HG03025 (cell line): ENCODE measurements around the gene ZDHHC8.

Experiments used
- ATAC-seq: cut with Tn5 transposase; IDR thresholded peaks from one replicate; pipeline ENCODE4 v1.9.1; 2021; ENCODE audit warnings: mild to moderate bottlenecking, moderate library complexity; ENCODE audit not compliant: unreplicated experiment, low FRiP score

The ZDHHC8 gene

GRCh38 chr22:20191000-20191515 is 59.5 kb downstream of the ZDHHC8 start:
- ATAC-seq, result no peak

GRCh38 chr22:20191803-20192202 is 60.2 kb downstream of the ZDHHC8 start:
- no peak for ATAC-seq

- no peak for ATAC-seq
Observed at GRCh38 chr22:20192293-20192971, 60.8 kb downstream of the ZDHHC8 start.

- no peak for ATAC-seq
Observed at GRCh38 chr22:20192972-20193760, 61.6 kb downstream of the ZDHHC8 start.

- no peak for ATAC-seq
Observed at GRCh38 chr22:20193761-20194494, 62.3 kb downstream of the ZDHHC8 start.

GRCh38 chr22:20194681-20195593 is 63.3 kb downstream of the ZDHHC8 start:
- no peak for ATAC-seq

GRCh38 chr22:20196094-20196842 is 64.7 kb downstream of the ZDHHC8 start:
- no peak for ATAC-seq
